ENCODE results near the gene SLC25A33. TPM values are rescaled to one million over a fixed set of nuclear protein-coding genes. Genes with fewer than 3 reads are reported as not detected.

SLC25A33 gene
- polyA plus RNA-seq, 4 donors = 4.2 to 5.6 (median 4.9) TPM

- no peak for DNase-seq (ENCODE audit: low read depth in 4 of 4, low spot score in 3 of 4)
Observed at GRCh38 chr1:9577423-9577822, 38.2 kb downstream of the SLC25A33 start.

GRCh38 chr1:9580942-9581341 is 41.7 kb downstream of the SLC25A33 start:
- no peak for DNase-seq (ENCODE audit: low read depth in 4 of 4, low spot score in 3 of 4)

GRCh38 chr1:9586147-9586766 is 47.0 kb downstream of the SLC25A33 start:
- DNase-seq (ENCODE audit: low read depth in 4 of 4, low spot score in 3 of 4) = no peak

- DNase-seq (ENCODE audit: low read depth in 4 of 4, low spot score in 3 of 4) = peak; percentile 87 to 92 (median 88)
Observed at GRCh38 chr1:9588551-9589143, 49.4 kb downstream of the SLC25A33 start, which contains the start of gene TMEM201. Gene TMEM201 (plus strand): TSS chr1:9588911. CDS start chr1:9588931, 20 bp downstream.

- DNase-seq (ENCODE audit: low read depth in 4 of 4, low spot score in 3 of 4) = peak in 1 of 4 donors; percentile 14
Observed at GRCh38 chr1:9589144-9589718, 50.0 kb downstream of the SLC25A33 start.

GRCh38 chr1:9589719-9590157 is 50.5 kb downstream of the SLC25A33 start:
- no peak for DNase-seq (ENCODE audit: low read depth in 4 of 4, low spot score in 3 of 4)

- no peak for DNase-seq (ENCODE audit: low read depth in 4 of 4, low spot score in 3 of 4)
Observed at GRCh38 chr1:9590201-9590600, 50.9 kb downstream of the SLC25A33 start.

- DNase-seq (ENCODE audit: low read depth in 4 of 4, low spot score in 3 of 4) = no peak
Observed at GRCh38 chr1:9590945-9591668, 51.8 kb downstream of the SLC25A33 start.

GRCh38 chr1:9591669-9592509 is 52.6 kb downstream of the SLC25A33 start:
- no peak for DNase-seq (ENCODE audit: low read depth in 4 of 4, low spot score in 3 of 4)

GRCh38 chr1:9592510-9593075 is 53.3 kb downstream of the SLC25A33 start:
- DNase-seq (ENCODE audit: low read depth in 4 of 4, low spot score in 3 of 4) = no peak

GRCh38 chr1:9593147-9593491 is 53.9 kb downstream of the SLC25A33 start:
- DNase-seq (ENCODE audit: low read depth in 4 of 4, low spot score in 3 of 4) = no peak

GRCh38 chr1:9593492-9594465 is 54.5 kb downstream of the SLC25A33 start:
- peak; percentile 62 to 84 (median 80) for DNase-seq (ENCODE audit: low read depth in 4 of 4, low spot score in 3 of 4)

- DNase-seq (ENCODE audit: low read depth in 4 of 4, low spot score in 3 of 4) = no peak
Observed at GRCh38 chr1:9594471-9595155, 55.3 kb downstream of the SLC25A33 start.

- no peak for DNase-seq (ENCODE audit: low read depth in 4 of 4, low spot score in 3 of 4)
Observed at GRCh38 chr1:9595156-9595967, 56.1 kb downstream of the SLC25A33 start.

GRCh38 chr1:9595968-9596340 is 56.7 kb downstream of the SLC25A33 start:
- no peak for DNase-seq (ENCODE audit: low read depth in 4 of 4, low spot score in 3 of 4)

- no peak for DNase-seq (ENCODE audit: low read depth in 4 of 4, low spot score in 3 of 4)
Observed at GRCh38 chr1:9596415-9597123, 57.3 kb downstream of the SLC25A33 start.
